ENCODE measurements around the gene PBLD. TPM values are rescaled to one million over a fixed set of nuclear protein-coding genes. Genes with fewer than 3 reads are reported as not detected.
"Not testable (repeated sequence)": the region's sequence is repeated elsewhere in the genome, so short reads cannot be mapped to it uniquely, and the experiment has no call there.

The PBLD gene
- total RNA-seq, 2 donors from 2014 or later = 1.9 TPM

DNA sequence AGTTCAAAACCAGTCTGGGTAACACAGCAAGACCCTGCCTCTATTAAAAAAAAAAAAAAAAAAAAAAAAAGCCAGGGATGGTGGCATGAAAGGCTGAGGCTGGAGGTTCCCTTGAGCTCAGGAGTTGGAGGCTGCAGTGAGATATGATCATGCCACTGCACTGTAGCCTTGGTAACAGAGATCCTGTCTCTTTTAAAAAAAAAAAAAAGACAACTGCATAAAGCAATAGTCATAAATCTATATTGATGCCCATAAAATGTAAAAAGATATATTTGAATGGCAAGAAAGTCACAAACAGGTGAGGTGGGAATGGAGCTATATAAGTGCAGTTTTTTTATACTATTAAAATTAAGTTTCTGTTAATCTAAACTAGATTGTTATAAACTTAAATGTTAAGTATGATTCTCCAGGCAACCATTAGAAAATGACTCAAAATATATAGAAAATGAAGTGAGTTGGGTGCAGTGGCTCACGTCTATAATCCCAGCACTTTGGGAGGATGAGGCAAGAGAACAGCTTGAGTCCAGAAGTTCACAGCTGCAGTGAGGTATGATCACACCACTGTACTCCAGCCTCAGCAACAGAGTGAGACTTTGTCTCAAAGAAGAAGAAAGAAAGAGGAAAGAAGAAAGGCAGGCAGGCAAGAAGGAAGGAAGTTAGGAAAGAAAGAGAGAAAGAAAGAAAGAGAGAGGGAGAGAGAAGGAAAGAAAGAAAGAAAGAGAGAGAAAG lies 14.2 kb downstream of the PBLD start:
- no peaks in the 10 kb centered on the region for H3K9me3 ChIP-seq (ENCODE audit: control insufficient read depth, low read length, poor library complexity, severe bottlenecking)

DNA sequence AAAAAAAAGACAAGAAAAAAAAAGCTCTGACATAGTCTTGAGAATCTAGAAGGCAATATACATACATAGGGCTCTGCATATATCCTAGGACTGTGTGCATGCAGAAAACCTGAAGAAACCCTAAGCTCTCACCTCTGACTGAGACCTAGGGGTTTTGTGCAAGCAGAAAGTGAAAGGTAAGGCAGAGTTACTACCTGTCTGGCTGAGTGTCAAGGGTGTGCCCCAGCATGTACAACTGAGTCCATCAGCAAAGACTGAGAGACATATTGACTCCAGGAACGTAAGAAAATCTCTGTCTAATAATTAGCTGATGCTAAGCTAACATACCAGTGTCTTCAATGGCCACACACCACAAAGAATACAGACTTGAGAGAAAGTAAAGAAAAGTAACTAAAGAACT lies 17.1 kb downstream of the PBLD start:
- H3K4me1 Mint-ChIP-seq = peaks cover 4% of the 10 kb centered on the region
- ATAC-seq (no peak), DNase-seq (no peak)
- no peaks in the 10 kb centered on the region for H3K36me3 Mint-ChIP-seq (ENCODE audit: low read depth)
- no peaks in the 10 kb centered on the region for H3K27me3 Mint-ChIP-seq
- H3K27ac Mint-ChIP-seq = no peak overlapping the region
- no peaks in the 10 kb centered on the region for H3K9me3 ChIP-seq (ENCODE audit: control insufficient read depth, low read length, poor library complexity, severe bottlenecking)
- no peak overlapping the region for H3K4me3 Mint-ChIP-seq

More for the DNA sequence above, 14.2 kb downstream of the PBLD start:
- DNase-seq (no peak), ATAC-seq (no peak)
- Mint-ChIP-seq H3K4me3 (no peak overlapping the region), H3K27ac (no peak overlapping the region), H3K36me3 (ENCODE audit: low read depth) (no peaks in the 10 kb centered on the region), H3K27me3 (no peaks in the 10 kb centered on the region), H3K4me1 (peaks cover 4% of the 10 kb centered on the region)

DNA sequence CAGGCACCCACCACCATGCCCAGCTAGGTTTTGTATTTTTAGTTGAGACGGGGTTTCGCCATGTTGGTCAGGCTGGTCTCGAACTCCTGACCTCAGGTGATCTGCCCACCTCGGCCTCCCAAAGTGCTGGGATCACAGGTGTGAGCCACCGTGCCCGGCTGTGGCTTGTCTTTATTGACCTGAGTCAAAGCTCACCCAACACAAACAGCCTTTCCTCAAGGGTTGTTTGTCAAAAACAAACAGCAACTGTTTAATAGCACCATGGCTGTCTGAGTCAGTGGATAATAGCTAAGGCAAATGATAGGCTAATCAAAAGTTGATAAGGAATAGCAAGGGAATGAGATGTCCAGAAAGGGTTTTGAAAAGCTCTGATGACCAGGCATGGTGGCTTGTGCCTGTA lies 17.8 kb downstream of the PBLD start:
- not testable (repeated sequence) for H3K4me3 Mint-ChIP-seq; H3K4me1 Mint-ChIP-seq; H3K27me3 Mint-ChIP-seq; H3K27ac Mint-ChIP-seq; ATAC-seq; H3K36me3 Mint-ChIP-seq (ENCODE audit: low read depth); H3K9me3 ChIP-seq (ENCODE audit: control insufficient read depth, low read length, poor library complexity, severe bottlenecking); DNase-seq

- Mint-ChIP-seq H3K27me3 (no peaks in the 10 kb centered on the region), H3K36me3 (ENCODE audit: low read depth) (no peaks in the 10 kb centered on the region), H3K4me1 (peaks cover 4% of the 10 kb centered on the region), H3K27ac (no peak overlapping the region), H3K4me3 (no peak overlapping the region)
- DNase-seq (no peak), ATAC-seq (no peak)
- H3K9me3 ChIP-seq (ENCODE audit: control insufficient read depth, low read length, poor library complexity, severe bottlenecking) = no peaks in the 10 kb centered on the region
Measured at GRCh38 chr10:68310531-68310930, 22.2 kb downstream of the PBLD start.

GRCh38 chr10:68305854-68306253 lies 26.9 kb downstream of the PBLD start:
- no peak overlapping the region for H3K27ac Mint-ChIP-seq
- H3K4me3 Mint-ChIP-seq = no peak overlapping the region
- DNase-seq (no peak), ATAC-seq (no peak)
- no peaks in the 10 kb centered on the region for H3K27me3 Mint-ChIP-seq
- H3K36me3 Mint-ChIP-seq (ENCODE audit: low read depth) = no peaks in the 10 kb centered on the region
- peaks cover 3% of the 10 kb centered on the region for H3K4me1 Mint-ChIP-seq
- H3K9me3 ChIP-seq (ENCODE audit: control insufficient read depth, low read length, poor library complexity, severe bottlenecking) = no peaks in the 10 kb centered on the region

- ATAC-seq = no peak
- no peaks in the 10 kb centered on the region for H3K9me3 ChIP-seq (ENCODE audit: control insufficient read depth, low read length, poor library complexity, severe bottlenecking)
- Mint-ChIP-seq H3K27ac (no peak overlapping the region), H3K4me3 (no peak overlapping the region), H3K36me3 (ENCODE audit: low read depth) (no peaks in the 10 kb centered on the region), H3K4me1 (peaks cover 3% of the 10 kb centered on the region), H3K27me3 (no peaks in the 10 kb centered on the region)
- DNase-seq = no peak
Measured at GRCh38 chr10:68303849-68304412, 28.8 kb downstream of the PBLD start.

DNA sequence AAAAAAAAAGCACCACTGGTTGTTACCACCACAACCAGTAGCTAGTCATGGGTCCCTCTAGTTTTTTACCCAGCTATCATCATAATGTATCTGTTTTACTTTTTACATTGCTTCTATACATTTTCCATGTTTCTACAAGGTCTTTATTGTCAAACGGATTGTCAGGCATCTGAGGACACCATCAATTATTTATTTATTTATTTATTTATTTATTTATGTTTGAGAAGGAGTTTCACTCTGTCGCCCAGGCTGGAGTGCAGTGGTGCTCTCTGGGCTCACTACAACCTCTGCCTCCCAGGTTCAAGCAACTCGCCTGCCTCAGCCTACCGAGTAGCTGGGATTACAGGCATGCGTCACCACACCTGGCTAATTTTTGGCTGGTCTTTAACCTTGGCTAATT lies 29.9 kb downstream of the PBLD start:
- H3K36me3 Mint-ChIP-seq (ENCODE audit: low read depth) = no peaks in the 10 kb centered on the region
- DNase-seq (no peak), ATAC-seq (no peak)
- H3K9me3 ChIP-seq (ENCODE audit: control insufficient read depth, low read length, poor library complexity, severe bottlenecking) = no peaks in the 10 kb centered on the region
- H3K4me1 Mint-ChIP-seq = peaks cover 3% of the 10 kb centered on the region
- H3K27ac Mint-ChIP-seq = no peak overlapping the region
- no peak overlapping the region for H3K4me3 Mint-ChIP-seq
- no peaks in the 10 kb centered on the region for H3K27me3 Mint-ChIP-seq

DNA sequence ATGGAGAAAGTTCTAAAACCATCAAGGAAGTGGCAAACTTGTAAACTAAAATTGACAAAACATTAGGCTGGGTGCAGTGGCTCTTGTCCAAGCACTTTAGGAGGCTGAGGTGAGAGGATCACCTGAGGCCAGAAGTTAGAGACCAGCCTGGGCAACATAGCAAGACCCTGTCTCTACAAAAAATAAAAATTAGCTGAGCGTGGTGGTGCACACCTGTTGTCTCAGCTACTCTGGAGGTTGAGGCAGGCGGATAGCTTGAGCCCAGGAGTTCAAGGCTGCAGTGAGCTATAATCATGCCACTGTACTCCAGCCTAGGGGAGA lies 30.3 kb downstream of the PBLD start:
- Mint-ChIP-seq H3K36me3 (ENCODE audit: low read depth) (no peaks in the 10 kb centered on the region), H3K4me3 (no peak overlapping the region), H3K4me1 (peaks cover 3% of the 10 kb centered on the region), H3K27me3 (no peaks in the 10 kb centered on the region), H3K27ac (no peak overlapping the region)
- DNase-seq (no peak), ATAC-seq (no peak)
- no peaks in the 10 kb centered on the region for H3K9me3 ChIP-seq (ENCODE audit: control insufficient read depth, low read length, poor library complexity, severe bottlenecking)

DNA sequence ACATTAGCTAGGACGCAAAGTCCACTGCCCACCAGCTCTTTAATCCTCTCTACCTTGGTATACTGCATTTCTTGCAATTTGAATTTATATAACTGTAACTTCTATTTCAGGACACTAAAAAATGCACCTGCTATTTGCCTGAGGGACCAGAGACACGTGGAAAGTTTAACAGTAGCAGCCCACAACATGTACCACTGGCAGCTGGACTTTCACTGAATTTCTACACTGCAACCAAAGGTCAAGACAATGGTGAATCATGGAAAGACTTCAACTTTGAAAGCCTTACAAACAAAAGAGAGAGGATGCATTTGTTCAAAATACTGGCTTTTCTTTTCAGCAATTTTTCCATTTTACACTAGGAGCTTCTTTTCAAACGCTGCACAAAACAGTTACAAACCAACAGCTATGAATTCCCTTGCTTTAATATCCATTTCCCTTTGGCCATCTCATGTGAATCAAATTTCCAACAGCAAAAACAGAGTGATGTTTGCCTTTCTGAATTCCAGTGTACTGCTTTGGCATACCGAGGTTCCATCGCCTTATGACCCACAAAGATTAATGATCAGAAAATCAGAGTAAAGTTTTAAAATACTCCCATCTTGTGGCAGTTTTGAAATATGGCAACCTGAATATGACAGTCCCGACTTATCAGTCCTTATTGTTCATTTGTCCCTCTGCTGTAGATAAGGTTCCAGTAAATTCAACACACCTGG lies 30.8 kb downstream of the PBLD start:
- Mint-ChIP-seq H3K36me3 (ENCODE audit: low read depth) (no peaks in the 10 kb centered on the region), H3K27me3 (no peaks in the 10 kb centered on the region), H3K4me1 (peaks cover 3% of the 10 kb centered on the region), H3K4me3 (no peak overlapping the region), H3K27ac (no peak overlapping the region)
- no peaks in the 10 kb centered on the region for H3K9me3 ChIP-seq (ENCODE audit: control insufficient read depth, low read length, poor library complexity, severe bottlenecking)
- ATAC-seq (peak; percentile 52), DNase-seq (no peak)

- DNase-seq (no peak), ATAC-seq (no peak)
- Mint-ChIP-seq H3K27me3 (no peaks in the 10 kb centered on the region), H3K4me1 (peaks cover 3% of the 10 kb centered on the region), H3K27ac (no peak overlapping the region), H3K4me3 (no peak overlapping the region), H3K36me3 (ENCODE audit: low read depth) (no peaks in the 10 kb centered on the region)
- H3K9me3 ChIP-seq (ENCODE audit: control insufficient read depth, low read length, poor library complexity, severe bottlenecking) = no peaks in the 10 kb centered on the region
Measured at GRCh38 chr10:68301301-68301700, 31.4 kb downstream of the PBLD start.

- Mint-ChIP-seq H3K27me3 (no peaks in the 10 kb centered on the region), H3K4me3 (no peak overlapping the region), H3K36me3 (ENCODE audit: low read depth) (no peaks in the 10 kb centered on the region), H3K4me1 (peaks cover 3% of the 10 kb centered on the region), H3K27ac (no peak overlapping the region)
- no peak for DNase-seq
- H3K9me3 ChIP-seq (ENCODE audit: control insufficient read depth, low read length, poor library complexity, severe bottlenecking) = no peaks in the 10 kb centered on the region
- ATAC-seq = no peak
Measured at GRCh38 chr10:68296843-68297663, 35.7 kb downstream of the PBLD start.

GRCh38 chr10:68290736-68291135 lies 42.0 kb downstream of the PBLD start:
- no peaks in the 10 kb centered on the region for H3K9me3 ChIP-seq (ENCODE audit: control insufficient read depth, low read length, poor library complexity, severe bottlenecking)
- Mint-ChIP-seq H3K27ac (no peak overlapping the region), H3K4me3 (no peak overlapping the region), H3K27me3 (no peaks in the 10 kb centered on the region), H3K36me3 (ENCODE audit: low read depth) (no peaks in the 10 kb centered on the region), H3K4me1 (peaks cover 3% of the 10 kb centered on the region)
- DNase-seq (no peak), ATAC-seq (no peak)

GRCh38 chr10:68288717-68289116 lies 44.0 kb downstream of the PBLD start:
- Mint-ChIP-seq H3K27me3 (no peaks in the 10 kb centered on the region), H3K36me3 (ENCODE audit: low read depth) (no peaks in the 10 kb centered on the region), H3K4me1 (peaks cover 2% of the 10 kb centered on the region), H3K4me3 (no peak overlapping the region), H3K27ac (no peak overlapping the region)
- ATAC-seq (no peak), DNase-seq (no peak)
- H3K9me3 ChIP-seq (ENCODE audit: control insufficient read depth, low read length, poor library complexity, severe bottlenecking) = no peaks in the 10 kb centered on the region
